Endothelial cell of umbilical vein (primary cell): ENCODE measurements around the gene ILF2. TPM values are rescaled to one million over a fixed set of nuclear protein-coding genes. Genes with fewer than 3 reads are reported as not detected.
A peak's percentile ranks its signal among the peaks of the same experiment; 100 is the strongest.

ENCODE experiments used
- BruUV-seq: library from RNA; stranded (reverse); fragments of 400-500 nt; replicated peaks from 2 replicates; lab custom pipeline; 2021; lab: Mats Ljungman, UMichigan
- CTCF ChIA-PET: fragments of 300-600, 350-600 bp; sonication (Branson Sonifier 250); formaldehyde crosslinking; loops from one replicate; lab custom pipeline; 2021; ENCODE audit warnings: antibody characterized with exemption, inconsistent platforms; lab: Charles Lee
- POLR2A ChIA-PET: fragments of 300-600, 350-600 bp; sonication (Branson Sonifier 250); formaldehyde crosslinking; loops from one replicate; lab custom pipeline; 2021; ENCODE audit warnings: antibody characterized with exemption, inconsistent platforms; lab: Charles Lee
- DNase-seq: peaks from one replicate; pipeline ENCODE4 v3.0.0-alpha.2; 2011; ENCODE audit warnings: low read depth, low spot score
- FAIRE-seq: peaks from 2 replicates; lab custom pipeline; 2011; peaks lifted over from hg19 to GRCh38; lab: Jason Lieb, UNC
- H2AFZ ChIP-seq: 2 replicates; pipeline ENCODE4 v1.6.0; 2012; ENCODE audit warnings: low read depth, low read length, control low read depth, inconsistent platforms
- H3K27ac ChIP-seq: 2 replicates; pipeline ENCODE4 v1.5.1; 2011; ENCODE audit warnings: low read depth, mild to moderate bottlenecking, control low read depth, low read length, moderate library complexity; ENCODE audit not compliant: insufficient read depth
- H3K27me3 ChIP-seq, 2 experiments: 2 replicates each; pipeline versions ENCODE4 v1.6.0 to v1.6.1; 2011; ENCODE audit warnings: low read length in 2 of 2, mixed read lengths in 1 of 2; ENCODE audit not compliant: control insufficient read depth in 2 of 2, insufficient read depth in 2 of 2
- H3K36me3 ChIP-seq, 2 experiments: 2 replicates in 1 of 2; 3 replicates in 1 of 2; pipeline ENCODE4 v1.5.1; 2011; ENCODE audit warnings: low read length in 2 of 2, mild to moderate bottlenecking in 1 of 2, moderate library complexity in 1 of 2; ENCODE audit not compliant: control insufficient read depth in 2 of 2, insufficient read depth in 2 of 2; ENCODE audit errors: extremely low read depth in 1 of 2
- H3K4me1 ChIP-seq: 3 replicates; pipeline ENCODE4 v1.5.1; 2011; ENCODE audit warnings: mild to moderate bottlenecking, low read length; ENCODE audit not compliant: control insufficient read depth, insufficient read depth; ENCODE audit errors: extremely low read depth
- H3K4me2 ChIP-seq: 2 replicates; pipeline ENCODE4 v1.6.1; 2011; ENCODE audit warnings: low read length, control low read depth, mixed read lengths; ENCODE audit not compliant: insufficient read depth
- H3K4me3 ChIP-seq, 3 experiments: fragments of 200-600 bp in 1 of 3; sonication (generic), shearing (Covaris generic) in 1 of 3; replicated peaks in 1 of 3; 2 replicates each; pipeline ENCODE4 v1.5.1; 2011 to 2016; ENCODE audit warnings: control low read depth in 3 of 3, low read length in 3 of 3, mild to moderate bottlenecking in 2 of 3, inconsistent platforms in 1 of 3, low read depth in 1 of 3, moderate library complexity in 1 of 3; ENCODE audit not compliant: insufficient read depth in 1 of 3
- H3K79me2 ChIP-seq: 2 replicates; pipeline ENCODE4 v1.6.0; 2012; ENCODE audit warnings: low read length, inconsistent platforms; ENCODE audit not compliant: control insufficient read depth, insufficient read depth
- H3K9ac ChIP-seq: replicated peaks from 2 replicates; pipeline ENCODE3; 2011; ENCODE audit warnings: low read length, control low read depth; ENCODE audit not compliant: insufficient read depth; ENCODE audit errors: extremely low read depth
- H3K9me1 ChIP-seq: replicated peaks from 3 replicates; pipeline ENCODE4 v1.6.0; 2011; ENCODE audit warnings: mild to moderate bottlenecking, low read length; ENCODE audit not compliant: control insufficient read depth, insufficient read depth; ENCODE audit errors: extremely low read depth
- H3K9me3 ChIP-seq: replicated peaks from 2 replicates; pipeline ENCODE4 v1.5.1; 2012; ENCODE audit warnings: low read length, inconsistent platforms; ENCODE audit not compliant: control insufficient read depth, insufficient read depth
- H4K20me1 ChIP-seq: replicated peaks from 2 replicates; pipeline ENCODE3; 2011; ENCODE audit warnings: mild to moderate bottlenecking, low read length; ENCODE audit not compliant: control insufficient read depth, insufficient read depth; ENCODE audit errors: extremely low read depth
- CTCF ChIP-seq, 2 donors: IDR thresholded peaks; 1 replicate in 1 of 2; 2 replicates in 1 of 2; pipeline ENCODE4 v1.5.1; 2011; ENCODE audit warnings: low read length in 2 of 2, mild to moderate bottlenecking in 2 of 2, moderate library complexity in 2 of 2, control low read depth in 1 of 2, inconsistent platforms in 1 of 2, low read depth in 1 of 2; ENCODE audit not compliant: insufficient read depth in 1 of 2; ENCODE audit errors: extremely low read depth in 1 of 2
- EZH2 ChIP-seq: IDR thresholded peaks from 2 replicates; pipeline ENCODE4 v1.6.1; 2012; ENCODE audit warnings: borderline replicate concordance, low read depth, mild to moderate bottlenecking, moderate library complexity, low read length, inconsistent platforms; ENCODE audit not compliant: severe bottlenecking
- FOS ChIP-seq: IDR thresholded peaks from 2 replicates; pipeline ENCODE4 v1.6.1; 2011; ENCODE audit warnings: mild to moderate bottlenecking, low read length, moderate library complexity, borderline replicate concordance; ENCODE audit not compliant: insufficient read depth
- GATA2 ChIP-seq: IDR thresholded peaks from 2 replicates; pipeline ENCODE4 v1.7.0; 2011; ENCODE audit warnings: low read depth, mild to moderate bottlenecking, moderate library complexity, mixed read lengths, low read length; ENCODE audit not compliant: insufficient read length, insufficient read depth
- JUN ChIP-seq: IDR thresholded peaks from 2 replicates; pipeline ENCODE4 v1.6.1; 2011; ENCODE audit warnings: borderline replicate concordance, low read depth; ENCODE audit not compliant: insufficient read length, insufficient read depth
- MAX ChIP-seq: IDR thresholded peaks from 2 replicates; pipeline ENCODE4 v1.6.1; 2011; ENCODE audit not compliant: insufficient read depth, insufficient read length
- MYC ChIP-seq: IDR thresholded peaks from one replicate; pipeline ENCODE4 v1.6.1; 2011; ENCODE audit warnings: mild to moderate bottlenecking, low read depth, low read length
- POLR2A ChIP-seq: IDR thresholded peaks from 2 replicates; pipeline ENCODE4 v1.6.1; 2012; ENCODE audit warnings: low read depth, mild to moderate bottlenecking, control low read depth, low read length
- POLR2AphosphoS5 ChIP-seq: IDR thresholded peaks from 2 replicates; pipeline ENCODE4 v1.6.1; 2012; ENCODE audit warnings: low read depth, mild to moderate bottlenecking, control low read depth, low read length, moderate library complexity; ENCODE audit not compliant: insufficient read depth
- dilution Hi-C: fragments of 300-500 bp; cut with MboI; formaldehyde crosslinking; loops from one replicate; pipeline ENCODE4 v1.15.0; 2019; ENCODE audit warnings: low sequenced_read_pairs; ENCODE audit not compliant: extremely low pct_ligation_motif_present
- intact Hi-C: fragments of 100-400 bp; cut with micrococcal nuclease; formaldehyde crosslinking; loops from one replicate; pipeline ENCODE4 v1.10.0; 2022
- polyA plus RNA-seq, 4 experiments: library from polyadenylated mRNA; depleted of rRNA in 3 of 4; stranded (reverse) in 3 of 4; unstranded in 1 of 4; fragments of >200 nt; gene quantifications; 2 replicates each; pipeline versions ENCODE4 v1.2.1 to v1.2.3, GENCODE V29; 2011 to 2012; ENCODE audit warnings: missing spikeins in 1 of 4
- total RNA-seq: library from RNA; stranded (reverse); gene quantifications from 2 replicates; pipeline ENCODE4 v1.2.3, GENCODE V29; 2021

Gene ILF2
- total and polyA plus RNA-seq, 2 donors (not counting 3 experiments of a cell fraction or from before 2014, with no cell fraction given) = 271 to 303 TPM

- H3K9me3 ChIP-seq = no peaks in the 10 kb centered on the region
- TF ChIP-seq JUN = no peak
- peak; percentile 14 to 40 for TF ChIP-seq CTCF (IDR thresholded peaks at IDR 0.05; ENCODE audit: extremely low read depth in 1 of 2, insufficient read depth in 1 of 2, low read depth in 1 of 2, low read length in 2 of 2)
- TF ChIP-seq EZH2 = peak; percentile 62
- TF ChIP-seq POLR2A = no peak
- no peak for TF ChIP-seq GATA2
- TF ChIP-seq FOS = no peak
- no peak for TF ChIP-seq MAX
- TF ChIP-seq POLR2AphosphoS5 = no peak
- no peak for TF ChIP-seq MYC
- peaks cover 0 to 7% of the 10 kb centered on the region in 2 experiments for H3K36me3 ChIP-seq
- dilution Hi-C loops (no loop called here), intact Hi-C loops (loop anchor here (1.0 kb wide), 1 partner anchor 19 kb away; no protein-coding TSS in a partner anchor)
- H2AFZ ChIP-seq = peak overlapping the region; percentile 87
- H3K27me3 ChIP-seq = peaks cover 4 to 5% of the 10 kb centered on the region in 2 experiments
- no peak overlapping the region for H3K27ac ChIP-seq
- peaks cover 11% of the 10 kb centered on the region for H3K4me1 ChIP-seq
- FAIRE-seq = peak; percentile 42
- CTCF ChIA-PET = interaction anchor here (1.0 to 7.0 kb wide), 12 partner anchors 19 to 307 kb away, joined by 4 to 83 read pairs (median 6); partner anchors contain the start of genes RAB13 and SLC27A3
- DNase-seq = peak; percentile 56
- no peaks in the 10 kb centered on the region for H4K20me1 ChIP-seq
- H3K9me1 ChIP-seq = no peaks in the 10 kb centered on the region
- BruUV-seq = no TSS peak
- no peak overlapping the region for H3K9ac ChIP-seq
- H3K4me3 ChIP-seq = peak overlapping the region; percentile 35 to 44 (median 37)
- no peaks in the 10 kb centered on the region for H3K79me2 ChIP-seq
- POLR2A ChIA-PET = interaction anchor here (0.6 kb wide), 1 partner anchor 344 kb away, joined by 3 read pairs; no protein-coding TSS in a partner anchor
- peak overlapping the region; percentile 62 for H3K4me2 ChIP-seq
These were observed 8.7 kb upstream of the ILF2 start for GRCh38 chr1:153679337-153680119.
